LHCN-M2 (cell line): Measurements from ENCODE around the gene TIGD7. TPM values are rescaled to one million over a fixed set of nuclear protein-coding genes. Genes with fewer than 3 reads are reported as not detected.
A peak's percentile ranks its signal among the peaks of the same experiment; 100 is the strongest.

Experiments
- DNase-seq: peaks from one replicate; pipeline ENCODE4 v3.0.0-alpha.2; 2012; ENCODE audit warnings: low read depth
- polyA plus RNA-seq: library from polyadenylated mRNA; unstranded; fragments of >200 nt; gene quantifications from one replicate; pipeline ENCODE4 v1.2.1, GENCODE V29; 2012; ENCODE audit warnings: missing spikeins
- total RNA-seq: library from RNA; depleted of rRNA; stranded (reverse); fragments of >200 nt; gene quantifications from 2 replicates; pipeline ENCODE4 v1.2.3, GENCODE V29; 2014; rRNA removed

The TIGD7 gene, protein sequence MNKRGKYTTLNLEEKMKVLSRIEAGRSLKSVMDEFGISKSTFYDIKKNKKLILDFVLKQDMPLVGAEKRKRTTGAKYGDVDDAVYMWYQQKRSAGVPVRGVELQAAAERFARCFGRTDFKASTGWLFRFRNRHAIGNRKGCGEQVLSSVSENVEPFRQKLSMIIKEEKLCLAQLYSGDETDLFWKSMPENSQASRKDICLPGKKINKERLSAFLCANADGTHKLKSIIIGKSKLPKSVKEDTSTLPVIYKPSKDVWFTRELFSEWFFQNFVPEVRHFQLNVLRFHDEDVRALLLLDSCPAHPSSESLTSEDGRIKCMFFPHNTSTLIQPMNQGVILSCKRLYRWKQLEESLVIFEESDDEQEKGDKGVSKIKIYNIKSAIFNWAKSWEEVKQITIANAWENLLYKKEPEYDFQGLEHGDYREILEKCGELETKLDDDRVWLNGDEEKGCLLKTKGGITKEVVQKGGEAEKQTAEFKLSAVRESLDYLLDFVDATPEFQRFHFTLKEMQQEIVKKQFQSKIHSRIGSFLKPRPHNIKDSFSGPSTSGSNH
- total RNA-seq, result 2.3 and 3.9 TPM in 2 replicates
- polyA plus RNA-seq, result 1.2 TPM

DNA sequence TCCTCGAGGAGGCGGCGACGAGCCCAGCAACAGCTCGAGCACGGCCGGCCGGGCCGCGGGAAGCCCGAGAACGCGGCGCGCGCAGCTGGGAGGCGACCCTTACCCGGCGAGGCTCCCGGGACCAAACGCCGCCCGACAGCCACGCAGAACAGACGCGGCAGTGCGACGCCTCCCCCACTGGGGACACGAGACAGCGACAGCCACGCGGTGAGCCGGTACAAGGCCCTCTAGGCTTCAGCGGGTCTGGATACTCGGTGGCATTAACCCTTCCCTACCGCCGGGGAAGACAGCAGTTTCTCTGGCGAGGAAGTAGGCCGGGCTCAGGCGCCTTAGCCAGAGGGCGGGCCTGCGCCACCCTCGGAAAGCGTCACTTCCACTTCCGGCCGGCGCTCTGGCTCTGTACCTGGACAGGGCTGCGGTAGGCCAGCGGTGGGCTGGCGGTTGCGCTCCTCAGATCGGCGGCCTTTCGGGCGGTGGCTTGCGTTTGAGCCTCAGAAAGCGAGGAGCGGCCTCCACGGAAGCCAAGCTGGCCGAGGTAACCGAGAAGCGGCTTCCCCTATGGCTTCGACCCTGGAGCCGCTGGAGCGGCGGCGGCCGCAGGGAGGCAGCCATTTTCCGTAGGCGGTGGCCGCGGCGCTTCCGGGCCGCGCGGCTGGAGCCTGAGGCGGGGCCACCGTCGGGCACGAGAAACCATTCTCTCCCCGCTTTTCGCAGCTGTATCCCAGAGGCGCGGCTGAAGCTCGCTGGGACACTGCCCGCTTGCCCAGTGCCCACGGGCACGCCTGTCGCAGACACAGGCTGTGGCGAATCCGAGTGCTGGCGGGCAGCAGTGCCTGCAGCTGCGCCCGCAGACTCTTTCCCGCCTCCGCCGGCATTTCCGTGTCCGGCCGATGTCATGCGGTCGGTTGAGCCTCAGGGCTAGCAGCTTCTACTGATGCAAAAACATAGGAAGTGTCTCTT, at the start of gene TIGD7, which contains the start of gene ZNF75A:
Gene TIGD7, minus strand, starts transcription at position 322 of the 960 bp plus-strand sequence. CDS start 4,816 bp downstream, outside the sequence.
Gene ZNF75A, plus strand, starts transcription at position 389 of the 960 bp plus-strand sequence. CDS start 2,932 bp downstream, outside the sequence.
- peak; percentile 83 for DNase-seq

DNA sequence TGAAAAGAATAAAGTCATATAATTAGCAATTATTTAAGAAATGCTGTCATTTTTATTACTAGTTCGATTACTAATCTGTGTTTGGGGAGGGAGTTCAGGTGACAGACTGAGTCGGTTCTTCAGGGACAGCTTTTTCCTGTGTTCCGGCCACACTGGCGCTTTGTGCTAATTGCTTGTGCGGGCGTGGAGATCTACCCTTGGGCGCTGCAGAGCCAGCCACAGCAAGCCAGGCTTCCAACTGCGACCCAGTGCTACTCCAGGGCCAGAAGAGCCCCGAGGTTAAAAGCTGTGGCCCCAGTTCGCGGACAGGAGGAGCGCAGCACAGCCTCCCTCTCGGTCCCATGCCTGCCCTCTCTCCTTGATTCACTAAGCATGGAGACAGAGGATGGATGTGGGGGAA, 43.9 kb upstream of the TIGD7 start:
- DNase-seq, result no peak

DNA sequence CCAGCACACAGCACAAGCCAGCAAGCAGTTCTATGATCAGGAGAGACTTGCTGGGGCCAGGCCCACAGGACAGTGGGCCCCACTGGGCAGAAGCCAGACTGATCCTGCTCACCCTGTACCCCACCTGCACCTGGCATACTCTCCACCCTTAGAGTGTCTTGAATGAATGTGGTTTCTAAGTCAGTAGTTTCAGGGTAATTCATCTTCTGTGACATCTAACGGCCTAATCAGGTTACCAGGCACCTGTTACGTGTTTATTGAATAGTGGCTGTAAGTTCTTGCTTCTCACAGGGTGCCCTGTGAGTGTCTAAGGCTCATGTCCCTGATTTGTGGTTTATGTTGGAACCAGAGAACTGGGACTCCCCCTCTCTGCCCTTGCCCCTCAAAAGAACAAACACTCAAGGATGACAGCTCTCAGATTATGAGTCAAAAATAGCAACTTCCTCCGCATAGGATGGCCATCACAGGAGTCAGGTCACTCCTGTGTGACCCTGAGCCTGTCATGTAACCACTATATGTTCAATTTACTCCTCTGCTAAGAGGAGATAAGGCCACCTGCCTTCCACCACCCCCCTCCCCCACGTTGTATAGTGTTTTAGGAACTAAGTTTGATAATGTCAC, 43.4 kb upstream of the TIGD7 start:
- DNase-seq, result no peak

DNA sequence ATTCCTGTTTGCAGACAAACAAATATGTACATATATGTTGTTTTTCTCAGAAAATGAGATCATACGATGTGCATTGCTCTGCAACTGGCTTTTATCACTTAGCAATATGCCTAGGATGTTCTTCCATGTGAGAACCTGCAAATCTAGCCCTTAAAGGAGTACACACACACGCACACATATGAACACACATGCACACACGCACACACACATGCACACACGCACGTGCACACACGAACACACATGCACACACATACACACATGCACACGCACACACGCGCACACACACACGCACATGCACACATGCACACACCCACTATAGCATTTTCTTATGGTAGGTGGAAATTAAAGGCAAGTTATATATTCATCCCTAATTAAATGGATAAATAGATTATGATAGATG, 42.4 kb upstream of the TIGD7 start:
- no peak for DNase-seq

DNA sequence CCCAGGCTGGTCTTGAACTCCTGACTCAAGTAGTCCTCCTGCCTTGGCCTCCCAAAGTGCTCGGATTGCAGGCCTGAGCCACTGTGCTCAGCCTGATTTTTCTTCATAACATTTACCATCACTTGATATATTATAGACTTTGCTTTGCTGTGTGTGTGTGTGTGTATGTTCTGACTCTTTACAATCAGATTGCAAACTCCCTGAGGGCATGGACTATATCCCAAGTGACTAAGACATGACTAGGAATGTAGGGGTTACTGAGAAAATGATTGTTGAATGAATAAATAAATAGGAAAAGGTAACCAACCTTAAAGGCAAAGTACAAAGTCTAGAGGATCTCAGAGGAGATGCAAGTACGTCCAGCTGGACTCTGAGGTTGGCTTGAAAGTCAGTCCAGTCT, 40.8 kb upstream of the TIGD7 start:
- no peak for DNase-seq

DNA sequence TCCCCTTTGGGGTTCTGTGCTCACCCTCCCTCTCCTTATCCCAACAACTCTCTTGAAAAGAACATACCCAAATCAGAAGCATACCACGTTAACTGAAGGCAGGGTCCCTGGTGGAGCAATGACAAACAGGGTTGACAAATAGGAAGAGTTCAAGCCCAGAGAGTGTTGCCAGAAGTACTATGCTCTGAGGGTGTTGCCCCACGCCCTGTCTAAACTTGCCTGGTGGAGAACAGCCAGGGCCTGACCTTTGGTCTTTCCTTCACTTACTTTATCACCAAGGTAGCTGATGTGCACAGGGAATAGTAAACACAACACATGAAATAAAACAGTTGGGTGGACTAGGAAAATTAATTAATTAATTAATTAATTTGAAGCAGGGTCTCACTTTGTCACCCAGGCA, 23.4 kb upstream of the TIGD7 start:
- no peak for DNase-seq

DNA sequence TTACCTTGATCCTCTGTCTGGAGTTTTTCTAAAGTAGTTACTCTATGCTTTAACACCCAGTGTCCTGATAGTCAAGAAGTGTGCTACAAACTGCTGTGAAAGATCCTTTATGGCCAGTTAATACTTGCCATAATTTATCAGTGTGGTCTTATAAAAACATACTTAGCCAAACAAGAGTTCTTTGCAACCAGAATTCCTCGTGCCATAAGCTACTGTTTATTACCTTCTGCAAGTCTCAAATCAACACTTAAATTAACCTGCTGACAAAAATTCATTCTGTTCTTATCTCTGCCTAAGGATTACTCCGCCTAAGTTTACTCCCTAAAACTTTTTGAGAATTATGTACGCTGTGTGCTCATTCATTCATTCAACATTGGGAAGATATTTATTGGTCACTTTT, 22.9 kb upstream of the TIGD7 start:
- DNase-seq, result no peak

DNA sequence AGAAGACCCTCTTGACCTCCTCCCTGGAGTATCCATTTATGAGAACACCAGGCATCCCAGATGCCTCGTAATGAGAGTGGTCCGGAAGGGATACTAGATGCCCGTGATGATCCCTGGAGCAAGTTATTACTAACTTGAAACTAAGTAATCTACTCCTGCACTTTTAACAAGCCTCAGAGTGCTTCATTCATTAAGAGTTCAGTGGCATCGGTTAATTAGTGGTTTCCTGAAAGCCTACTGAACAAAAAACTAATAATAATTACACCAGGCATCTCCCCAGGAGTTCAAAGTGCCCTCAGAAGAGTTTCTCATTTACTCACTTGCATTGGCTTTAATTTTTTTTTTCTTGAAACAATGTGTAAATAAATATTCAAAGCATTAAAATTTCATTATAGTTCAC, 22.3 kb upstream of the TIGD7 start:
- DNase-seq, result no peak

DNA sequence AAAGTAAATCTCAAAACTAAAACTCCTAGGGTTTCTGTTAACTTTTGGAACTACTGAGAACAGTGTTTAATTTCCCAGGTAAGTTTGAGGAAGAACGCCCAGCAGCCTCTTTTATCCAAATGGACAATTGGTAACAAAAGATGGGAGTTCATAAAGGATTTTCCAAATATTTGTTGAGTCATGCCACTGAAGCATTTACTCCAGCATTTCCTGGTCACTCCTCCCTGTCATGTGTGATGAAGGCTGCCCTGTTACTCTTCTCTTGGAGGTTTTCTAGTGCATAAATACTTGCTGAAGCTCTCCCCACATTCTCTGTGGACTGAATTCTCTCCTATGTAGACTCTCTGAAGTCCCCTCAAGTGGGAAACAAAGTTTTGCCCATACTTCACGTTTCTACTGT, 16.6 kb upstream of the TIGD7 start:
- DNase-seq, result no peak

DNA sequence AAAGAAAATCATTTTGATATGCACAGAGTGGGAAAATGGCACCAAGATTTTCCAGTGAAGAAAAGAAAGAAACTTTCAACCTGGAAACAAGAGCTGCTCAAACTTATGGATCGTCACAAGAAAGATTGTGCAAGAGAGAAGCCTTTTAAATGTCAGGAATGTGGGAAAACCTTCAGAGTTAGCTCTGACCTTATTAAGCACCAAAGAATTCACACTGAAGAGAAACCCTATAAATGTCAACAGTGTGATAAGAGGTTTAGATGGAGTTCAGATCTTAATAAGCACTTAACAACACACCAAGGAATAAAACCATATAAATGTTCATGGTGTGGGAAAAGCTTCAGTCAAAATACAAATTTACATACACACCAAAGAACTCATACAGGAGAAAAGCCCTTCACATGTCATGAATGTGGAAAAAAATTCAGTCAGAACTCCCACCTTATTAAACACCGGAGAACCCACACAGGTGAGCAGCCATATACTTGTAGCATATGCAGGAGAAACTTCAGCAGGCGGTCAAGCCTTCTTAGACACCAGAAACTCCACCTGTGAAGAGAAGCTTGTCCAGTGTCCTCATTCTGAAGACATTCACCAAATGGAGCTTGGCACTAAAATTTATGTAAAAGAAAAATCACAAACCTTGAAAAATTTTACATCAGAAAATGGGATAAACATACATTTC, 12.2 kb upstream of the TIGD7 start:
- peak; percentile 18 for DNase-seq

DNA sequence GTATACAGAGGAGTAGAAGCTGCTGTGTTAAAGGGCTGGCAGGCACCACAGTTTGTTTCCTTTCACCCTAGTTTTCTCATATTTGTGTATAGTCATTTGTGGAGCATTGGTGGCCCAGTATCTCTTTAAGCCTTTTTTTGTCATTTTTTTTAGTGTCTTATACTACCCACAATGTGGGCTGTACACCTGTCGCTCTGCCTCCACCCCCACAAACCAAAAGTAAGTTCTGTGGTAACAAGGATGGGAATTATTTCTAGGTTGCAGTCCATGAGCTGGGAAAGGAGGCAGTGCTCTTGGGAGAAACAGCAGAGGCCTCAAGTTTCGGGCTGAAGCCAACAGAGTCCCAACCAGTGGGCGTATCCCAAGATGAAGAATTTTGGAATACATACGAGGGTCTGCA, 6.3 kb upstream of the TIGD7 start:
- DNase-seq, result peak; percentile 6

DNA sequence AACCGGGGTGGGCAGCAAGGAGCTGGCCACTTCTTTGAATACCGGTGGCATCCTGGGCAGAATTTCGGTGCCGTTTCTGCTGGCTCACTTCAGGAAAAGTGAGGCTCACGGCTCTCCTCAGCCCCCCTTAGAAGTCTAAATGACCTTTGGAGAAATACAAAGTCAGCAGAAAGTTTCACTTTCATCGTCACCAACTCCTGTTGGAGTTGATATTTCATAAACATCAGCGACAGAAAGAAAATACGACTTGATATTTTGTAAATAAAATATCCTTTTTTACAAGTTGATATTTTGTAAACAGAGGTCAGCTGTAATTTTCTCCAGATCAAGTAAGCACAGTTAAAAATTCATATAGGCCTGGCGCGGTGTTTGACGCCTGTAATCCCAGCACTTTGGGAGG, 848 bp upstream of the TIGD7 start:
- no peak for DNase-seq

DNA sequence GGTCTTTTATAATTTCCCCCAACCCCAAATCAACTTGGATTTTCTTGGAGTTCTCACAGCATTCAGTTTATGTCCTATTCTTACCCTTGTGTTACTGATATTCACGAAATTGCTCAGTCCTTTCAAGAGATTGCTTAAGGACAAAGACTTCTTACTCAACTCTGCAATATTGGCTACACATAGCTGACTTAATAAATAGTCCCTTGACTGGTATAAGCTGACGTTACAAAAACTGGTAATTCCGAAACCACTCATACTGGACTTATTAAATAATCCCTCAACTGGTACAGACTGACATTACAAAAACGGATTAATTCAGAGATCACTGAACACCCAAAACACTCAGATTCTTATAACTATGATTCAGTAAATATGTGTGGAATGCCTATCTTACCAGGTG, 860 bp downstream of the TIGD7 start:
- DNase-seq, result no peak

DNA sequence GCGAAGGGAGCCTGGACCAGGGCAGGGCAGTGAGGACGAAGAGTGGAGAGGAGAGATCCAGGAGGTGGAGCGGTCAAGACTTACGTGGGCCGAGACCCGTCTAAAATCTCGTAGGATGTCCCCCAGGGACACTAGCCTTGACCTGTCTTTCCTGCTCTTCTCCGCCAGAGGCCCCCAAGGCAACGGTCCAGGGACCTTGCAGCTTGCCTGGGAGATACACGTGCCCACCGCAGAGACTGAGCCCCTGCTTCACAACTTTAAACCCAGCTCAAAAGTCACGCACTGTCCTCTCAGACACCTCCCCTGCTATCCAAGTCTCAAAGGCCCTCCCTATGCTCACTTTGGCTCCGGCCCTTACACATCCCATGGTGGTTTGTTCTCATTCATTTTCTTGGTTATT, 9.4 kb downstream of the TIGD7 start:
- DNase-seq, result no peak

DNA sequence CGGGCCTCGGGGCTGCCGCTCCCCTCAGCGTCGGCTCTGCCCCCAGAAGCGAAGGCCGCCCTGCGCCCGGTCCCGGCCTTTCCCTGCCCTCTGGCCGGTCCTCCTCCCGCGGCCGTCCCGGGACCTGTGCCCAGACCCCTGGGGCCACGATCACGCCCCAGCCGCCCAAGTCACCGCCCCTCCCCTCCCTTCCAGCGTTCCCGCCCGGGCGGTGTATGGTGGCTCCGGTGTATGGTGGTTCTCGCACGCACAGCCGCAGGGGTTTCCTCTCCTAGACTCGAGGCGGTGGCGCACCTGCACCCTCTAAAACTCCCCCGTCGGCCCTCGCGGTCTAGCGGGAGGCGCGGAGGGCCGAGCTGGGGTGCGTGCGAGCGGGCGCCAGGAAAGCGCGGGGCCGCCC, 10.0 kb downstream of the TIGD7 start:
- DNase-seq, result no peak

DNA sequence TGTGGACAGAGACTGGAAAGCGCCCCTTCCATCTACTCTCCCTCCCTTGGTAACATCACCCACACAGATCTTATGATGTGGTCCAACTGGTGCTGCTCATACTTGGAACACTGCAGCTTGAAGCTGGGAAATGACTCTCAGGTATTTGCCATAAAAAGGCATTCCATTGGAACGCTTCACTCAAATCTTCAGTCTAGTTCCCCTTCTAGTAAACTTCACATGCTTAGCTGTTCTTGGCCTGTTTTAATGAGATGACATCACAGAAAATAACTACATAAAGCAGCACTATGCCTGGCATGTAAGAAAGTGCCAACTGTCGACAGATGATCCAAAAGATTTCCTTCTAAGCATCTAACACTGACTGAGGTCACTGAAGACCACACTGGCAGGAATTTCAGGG, 12.6 kb downstream of the TIGD7 start:
- DNase-seq, result peak; percentile 4

DNA sequence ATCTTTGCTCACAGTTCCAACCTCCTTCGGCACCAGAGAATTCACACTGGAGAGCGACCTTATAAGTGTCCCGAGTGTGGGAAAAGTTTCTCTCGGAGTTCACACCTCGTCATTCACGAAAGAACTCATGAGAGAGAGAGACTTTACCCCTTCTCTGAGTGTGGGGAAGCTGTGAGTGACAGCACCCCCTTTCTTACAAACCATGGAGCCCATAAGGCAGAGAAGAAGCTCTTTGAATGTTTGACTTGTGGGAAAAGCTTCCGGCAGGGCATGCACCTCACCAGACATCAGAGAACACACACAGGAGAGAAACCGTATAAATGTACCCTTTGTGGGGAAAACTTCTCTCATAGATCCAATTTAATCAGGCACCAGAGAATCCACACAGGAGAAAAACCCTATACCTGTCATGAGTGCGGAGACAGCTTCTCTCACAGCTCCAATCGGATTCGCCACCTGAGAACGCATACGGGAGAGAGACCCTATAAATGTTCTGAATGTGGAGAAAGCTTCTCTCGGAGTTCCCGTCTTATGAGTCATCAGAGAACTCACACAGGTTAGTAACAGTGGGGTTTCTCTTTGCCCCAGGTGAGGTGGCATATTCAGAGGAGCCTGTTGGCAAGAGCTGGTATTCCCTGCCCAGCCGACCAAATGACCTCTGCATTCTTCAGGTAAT, 15.1 kb downstream of the TIGD7 start:
- DNase-seq, result no peak

DNA sequence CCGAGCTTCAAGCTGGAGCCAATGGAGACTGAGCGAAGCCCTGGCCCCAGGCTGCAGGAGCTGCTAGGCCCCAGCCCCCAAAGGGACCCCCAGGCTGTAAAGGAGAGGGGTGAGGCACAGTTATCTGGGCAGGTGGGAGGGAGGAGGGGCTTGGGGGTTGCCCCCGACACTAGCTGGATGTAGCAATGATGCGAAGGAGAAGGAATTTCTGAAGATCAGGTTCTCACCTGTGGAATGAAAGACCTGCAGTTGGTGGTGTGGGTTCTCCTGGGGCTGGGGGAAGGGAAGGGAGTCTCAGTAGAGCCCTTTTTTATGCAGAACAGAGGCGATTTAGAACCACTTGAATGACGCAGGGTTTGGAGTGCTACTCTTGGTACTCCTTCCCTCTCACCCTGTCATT, 20.1 kb downstream of the TIGD7 start:
- DNase-seq, result no peak

DNA sequence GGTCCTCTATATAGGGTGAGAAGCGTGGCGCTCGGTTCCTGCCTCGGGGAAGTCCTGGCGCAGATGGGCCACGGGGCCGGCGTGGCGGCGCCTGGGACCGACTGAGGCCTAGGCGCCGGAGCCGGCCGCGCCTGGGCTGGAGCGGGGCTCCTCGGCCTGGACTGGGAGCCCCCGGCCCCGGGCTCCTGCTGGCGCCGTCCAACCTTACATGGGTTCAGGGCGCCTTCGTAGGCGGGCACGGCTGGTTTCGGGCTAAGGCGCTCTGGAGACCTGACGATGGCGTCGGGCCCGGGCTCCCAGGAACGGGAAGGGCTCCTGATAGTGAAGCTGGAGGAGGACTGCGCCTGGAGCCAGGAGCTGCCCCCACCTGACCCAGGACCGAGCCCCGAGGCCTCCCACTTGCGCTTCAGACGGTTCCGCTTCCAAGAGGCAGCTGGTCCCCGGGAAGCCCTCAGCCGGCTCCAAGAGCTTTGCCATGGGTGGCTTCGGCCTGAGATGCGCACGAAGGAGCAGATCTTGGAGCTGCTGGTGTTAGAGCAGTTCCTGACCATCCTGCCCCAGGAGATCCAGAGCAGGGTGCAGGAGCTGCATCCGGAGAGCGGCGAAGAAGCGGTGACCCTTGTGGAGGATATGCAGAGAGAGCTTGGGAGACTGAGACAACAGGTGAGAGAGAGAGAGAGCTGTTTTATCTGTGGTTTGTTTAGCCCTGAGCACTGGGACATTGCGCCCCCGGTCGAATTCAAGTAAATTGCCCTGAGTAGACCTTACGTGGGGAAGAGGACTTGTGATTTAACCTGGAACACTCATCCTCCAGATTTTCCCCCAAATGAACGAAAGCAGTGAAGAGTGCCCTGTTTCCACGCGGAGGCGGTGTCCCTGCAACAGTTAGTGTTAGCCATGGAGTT, 21.4 kb downstream of the TIGD7 start:
- DNase-seq, result peak; percentile 3
